DMS53 treated with DMSO at 0.1 percent for 48 hours (cell line): Measurements from ENCODE around the gene TCF7L2.
A peak's percentile ranks its signal among the peaks of the same experiment; 100 is the strongest.

Experiments used
- DNase-seq: peaks from one replicate; lab custom pipeline; 2025; ENCODE audit not compliant: unreplicated experiment; lab: John Stamatoyannopoulos, UW

Gene TCF7L2

DNA sequence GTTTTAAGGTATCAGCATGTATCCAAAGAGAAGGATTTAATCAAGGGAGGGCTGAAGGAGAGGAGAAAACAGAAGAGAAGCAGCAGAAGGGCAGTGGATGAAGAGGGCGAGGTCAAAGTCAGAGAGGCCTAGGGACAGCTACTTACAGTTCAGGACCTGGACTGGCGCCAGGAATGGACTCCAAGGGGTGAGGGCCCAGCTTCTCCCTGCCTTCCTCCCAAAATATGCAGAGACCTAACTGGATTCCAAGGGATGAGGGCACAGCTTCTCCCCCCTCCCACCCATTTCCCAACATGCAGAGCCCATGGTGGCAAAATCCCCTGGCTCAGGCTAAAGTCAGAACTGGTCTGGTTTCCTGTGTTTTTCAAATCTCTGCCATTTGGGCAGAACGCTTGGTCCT is 3.4 kb upstream of the TCF7L2 start:
- no peak for DNase-seq

DNA sequence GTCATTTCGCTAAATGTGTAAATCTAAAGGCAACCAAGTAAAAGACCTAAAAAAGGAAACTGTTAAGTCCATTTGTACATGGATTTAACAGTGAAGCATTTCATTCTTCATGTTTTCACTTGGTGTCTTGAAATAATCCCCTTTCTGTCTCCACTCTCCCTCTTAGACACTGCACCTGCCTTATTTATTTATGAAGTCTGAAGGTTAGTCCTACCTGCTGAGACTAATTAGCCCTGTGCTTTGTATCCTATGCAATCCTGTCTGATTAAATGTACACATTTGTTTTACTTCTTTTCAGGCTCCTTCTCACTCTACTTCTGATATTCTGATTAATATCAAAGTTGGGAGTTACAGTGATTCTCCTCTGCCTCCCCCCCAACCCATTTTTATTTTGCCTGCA is 1.9 kb upstream of the TCF7L2 start:
- no peak for DNase-seq

DNA sequence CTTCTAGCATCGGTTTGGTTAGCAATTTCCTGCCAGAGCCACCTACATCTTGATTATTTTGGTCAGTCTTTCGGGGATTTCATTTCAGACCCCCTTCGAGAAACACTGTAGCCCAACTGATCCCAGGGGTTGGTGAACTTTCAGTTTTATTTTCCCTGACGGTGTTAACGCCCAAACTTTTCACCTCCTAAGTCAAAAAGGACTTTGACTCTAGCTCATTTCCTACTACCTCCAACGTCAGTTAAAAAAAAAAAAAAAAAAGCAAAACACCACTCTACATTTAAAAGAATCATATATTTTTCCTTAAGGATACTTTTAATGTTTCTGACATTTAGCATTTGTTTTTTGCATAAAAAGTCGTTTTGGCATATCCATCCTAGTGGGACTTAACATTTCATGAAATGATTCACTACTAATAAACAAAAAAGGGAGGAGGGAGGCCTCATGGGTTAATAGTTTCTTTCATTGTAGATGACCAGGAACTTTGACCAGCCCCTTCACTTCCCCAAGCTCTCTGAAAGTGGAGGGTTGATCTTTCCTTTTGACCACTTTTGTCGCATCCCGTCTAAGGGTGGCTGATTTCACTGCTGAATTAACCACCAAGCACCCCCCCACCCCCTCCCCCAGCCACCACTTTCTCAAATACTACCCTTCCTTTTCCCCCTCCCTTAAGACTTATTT is 764 bp upstream of the TCF7L2 start:
- DNase-seq: no peak

DNA sequence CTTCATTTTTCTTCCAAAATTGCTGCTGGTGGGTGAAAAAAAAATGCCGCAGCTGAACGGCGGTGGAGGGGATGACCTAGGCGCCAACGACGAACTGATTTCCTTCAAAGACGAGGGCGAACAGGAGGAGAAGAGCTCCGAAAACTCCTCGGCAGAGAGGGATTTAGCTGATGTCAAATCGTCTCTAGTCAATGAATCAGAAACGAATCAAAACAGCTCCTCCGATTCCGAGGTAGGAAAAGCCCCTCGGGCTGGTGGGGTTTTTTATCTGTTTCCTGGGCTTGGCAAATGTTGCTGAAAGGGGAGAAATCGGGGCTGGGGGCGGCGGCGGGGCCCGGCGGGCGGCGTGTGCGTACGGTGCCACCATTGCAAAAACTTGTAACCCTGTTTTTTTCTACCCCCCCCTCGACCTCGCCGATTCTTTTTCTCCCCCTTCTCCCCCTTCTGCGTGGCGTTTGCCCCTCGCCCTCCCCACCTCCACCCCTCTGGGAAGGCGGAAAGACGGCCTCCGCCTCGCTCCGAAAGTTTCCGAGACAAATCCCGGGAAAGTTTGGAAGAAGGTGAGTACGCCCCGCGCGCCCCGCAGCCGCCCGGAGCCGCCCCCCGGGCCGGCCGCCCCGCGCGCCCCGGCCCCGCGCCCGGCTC is 789 bp downstream of the TCF7L2 start:
- peak; percentile 37 for DNase-seq

DNA sequence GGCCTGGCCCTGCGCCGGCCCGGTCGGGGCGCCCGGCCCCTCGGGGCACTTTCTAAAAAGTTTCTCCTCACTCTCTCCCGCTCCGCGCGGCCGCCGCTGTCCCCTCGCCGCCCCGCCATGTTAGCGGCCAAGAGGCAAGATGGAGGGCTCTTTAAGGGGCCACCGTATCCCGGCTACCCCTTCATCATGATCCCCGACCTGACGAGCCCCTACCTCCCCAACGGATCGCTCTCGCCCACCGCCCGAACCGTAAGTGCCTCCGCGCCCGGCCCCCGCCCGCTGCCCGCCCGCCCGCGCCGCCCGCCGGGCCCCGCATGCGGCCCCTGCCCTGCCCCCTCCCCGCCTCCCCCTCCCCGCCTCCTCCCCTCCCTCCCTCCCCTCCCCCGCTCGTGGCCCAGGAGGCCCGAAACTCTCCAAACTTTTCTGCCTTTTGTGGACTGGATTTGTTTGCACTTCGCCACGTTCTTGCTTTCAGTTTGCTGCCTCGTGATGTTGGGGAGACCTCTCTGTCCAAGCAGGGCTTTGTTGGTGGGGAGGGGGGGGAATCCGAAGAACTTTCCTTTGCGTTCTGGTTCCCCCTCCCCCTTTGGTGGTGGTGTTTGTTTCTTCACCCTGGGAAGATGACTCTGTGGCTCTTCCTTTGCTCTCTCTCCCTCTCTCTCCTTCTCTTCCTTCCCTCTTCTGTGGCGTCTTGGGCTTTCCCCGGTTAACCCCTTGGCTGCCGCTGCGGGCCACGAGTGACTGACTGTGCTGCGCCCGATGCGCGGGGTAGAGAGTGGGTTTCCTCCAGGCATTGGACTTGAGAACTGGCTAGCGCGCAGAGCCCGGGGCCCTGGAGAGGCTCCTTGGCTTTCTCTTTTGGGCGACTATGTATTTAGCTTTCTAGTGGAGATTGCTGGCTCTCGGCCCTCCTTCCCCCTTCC is 1.6 kb downstream of the TCF7L2 start:
- peak; percentile 33 for DNase-seq

DNA sequence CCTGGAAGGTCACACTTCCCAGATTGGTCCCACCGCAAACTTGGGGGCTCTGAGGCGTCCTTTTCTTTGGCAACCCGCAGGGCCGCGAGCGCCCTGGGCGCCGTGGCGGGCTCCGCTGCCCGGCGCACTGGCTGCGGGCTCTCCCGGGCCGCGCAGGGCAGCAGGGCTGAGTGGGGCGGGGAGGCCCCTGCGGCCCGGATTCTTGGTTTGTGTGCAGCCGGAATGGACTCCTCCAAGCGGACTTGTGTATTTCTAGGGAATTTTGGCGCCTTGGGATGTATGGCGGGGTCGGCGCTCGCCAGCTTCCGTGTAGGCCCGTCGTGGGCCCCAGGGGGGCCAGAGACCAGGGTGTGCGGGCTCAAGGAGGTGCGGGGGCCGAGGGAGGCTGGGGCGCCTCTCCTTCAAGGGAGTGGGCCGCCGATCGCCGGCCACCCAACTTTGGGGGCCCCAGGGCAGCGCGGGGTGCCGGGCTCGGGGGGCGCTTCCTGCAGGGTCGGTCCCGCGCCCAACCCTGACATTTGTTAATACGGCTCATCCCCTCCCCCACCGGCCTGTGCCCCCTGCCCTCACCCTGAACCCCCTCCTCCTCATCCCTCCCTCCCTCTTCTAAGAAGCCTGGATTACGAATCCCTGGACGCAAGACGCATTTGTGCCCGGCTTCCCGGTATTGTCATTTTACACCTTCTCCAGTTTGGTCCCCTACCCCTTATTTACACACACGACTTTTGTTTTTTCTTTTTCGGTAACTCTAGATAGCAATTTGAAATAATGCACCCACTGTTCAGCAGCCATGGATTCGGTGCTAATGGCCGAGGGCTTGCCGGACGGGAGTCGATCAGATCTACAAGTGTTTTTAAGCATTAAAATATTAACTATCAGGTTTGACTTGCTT is 2.5 kb downstream of the TCF7L2 start:
- no peak for DNase-seq

DNA sequence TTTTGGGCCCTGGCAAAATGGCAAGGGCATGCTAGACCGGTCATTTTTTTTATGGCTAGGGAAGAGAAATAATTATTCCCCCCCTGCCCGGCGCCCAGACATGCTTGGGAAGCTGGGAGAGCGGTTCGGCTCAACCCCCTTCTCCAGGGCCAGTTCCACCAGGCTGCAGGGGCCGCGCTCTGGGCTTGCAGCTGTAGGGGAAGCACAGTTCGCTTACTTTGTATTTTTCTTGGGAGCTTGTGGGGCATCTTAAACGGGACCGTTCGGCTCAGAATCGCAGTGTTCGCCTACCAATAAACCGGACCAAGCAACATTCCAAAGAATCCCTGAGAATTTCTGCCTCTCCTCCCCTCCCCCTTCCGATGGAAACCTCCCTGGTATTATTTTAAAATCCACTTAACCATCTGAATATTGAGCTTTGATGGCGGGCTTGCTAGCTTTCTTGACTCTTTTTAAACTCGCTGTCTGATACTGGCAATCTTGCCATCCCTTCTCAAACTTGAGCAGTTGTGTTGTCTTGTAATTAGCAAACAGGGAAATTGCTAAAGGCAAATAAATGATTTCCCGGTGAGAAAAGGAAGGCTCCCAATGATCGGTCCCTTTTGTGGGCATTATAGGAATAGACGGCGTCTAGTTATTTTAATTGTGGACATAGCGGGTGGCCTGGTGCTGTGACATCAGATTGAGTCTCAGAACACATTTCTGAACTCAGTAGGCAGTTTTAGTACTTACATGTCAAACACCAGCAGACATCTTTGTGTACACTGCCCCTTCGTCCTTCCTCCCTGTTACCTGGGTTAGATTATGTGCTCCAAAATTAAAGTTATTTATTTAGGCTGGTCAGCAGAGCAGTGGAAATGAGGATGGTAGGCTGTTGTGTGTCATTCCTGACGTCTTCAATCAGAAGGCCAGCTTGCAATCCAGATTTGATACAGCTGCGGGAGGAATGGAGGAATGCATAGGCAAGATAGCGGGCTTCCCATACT is 3.4 kb downstream of the TCF7L2 start:
- DNase-seq: peak; percentile 15

DNA sequence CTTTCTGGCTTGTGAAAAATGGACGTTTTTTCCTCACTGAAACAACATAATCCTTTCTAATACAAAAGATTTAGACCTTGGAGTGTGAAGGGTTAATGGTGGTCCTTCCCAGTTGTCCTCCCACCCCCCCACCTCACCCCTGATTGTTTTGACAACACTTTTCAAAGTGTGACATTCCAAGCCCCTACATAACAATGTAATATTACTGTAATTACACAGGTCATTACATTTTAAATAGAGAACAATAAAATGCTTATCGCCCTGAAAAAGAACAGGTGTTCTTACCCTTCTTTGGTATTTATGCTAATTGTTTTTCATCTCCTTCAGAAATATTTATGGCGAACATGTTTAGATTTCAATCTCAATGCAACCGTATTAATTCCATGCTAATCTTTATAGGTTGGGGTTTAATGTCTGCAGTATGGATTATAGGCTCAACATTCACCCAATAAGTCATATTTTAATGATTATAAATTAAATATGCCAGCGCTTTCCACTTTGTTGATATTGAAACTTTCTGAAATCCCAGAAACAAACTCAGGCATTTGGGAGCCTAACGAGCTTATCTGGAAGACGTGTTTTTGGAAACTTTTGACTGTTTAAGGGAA is 5.0 kb downstream of the TCF7L2 start:
- no peak for DNase-seq

DNA sequence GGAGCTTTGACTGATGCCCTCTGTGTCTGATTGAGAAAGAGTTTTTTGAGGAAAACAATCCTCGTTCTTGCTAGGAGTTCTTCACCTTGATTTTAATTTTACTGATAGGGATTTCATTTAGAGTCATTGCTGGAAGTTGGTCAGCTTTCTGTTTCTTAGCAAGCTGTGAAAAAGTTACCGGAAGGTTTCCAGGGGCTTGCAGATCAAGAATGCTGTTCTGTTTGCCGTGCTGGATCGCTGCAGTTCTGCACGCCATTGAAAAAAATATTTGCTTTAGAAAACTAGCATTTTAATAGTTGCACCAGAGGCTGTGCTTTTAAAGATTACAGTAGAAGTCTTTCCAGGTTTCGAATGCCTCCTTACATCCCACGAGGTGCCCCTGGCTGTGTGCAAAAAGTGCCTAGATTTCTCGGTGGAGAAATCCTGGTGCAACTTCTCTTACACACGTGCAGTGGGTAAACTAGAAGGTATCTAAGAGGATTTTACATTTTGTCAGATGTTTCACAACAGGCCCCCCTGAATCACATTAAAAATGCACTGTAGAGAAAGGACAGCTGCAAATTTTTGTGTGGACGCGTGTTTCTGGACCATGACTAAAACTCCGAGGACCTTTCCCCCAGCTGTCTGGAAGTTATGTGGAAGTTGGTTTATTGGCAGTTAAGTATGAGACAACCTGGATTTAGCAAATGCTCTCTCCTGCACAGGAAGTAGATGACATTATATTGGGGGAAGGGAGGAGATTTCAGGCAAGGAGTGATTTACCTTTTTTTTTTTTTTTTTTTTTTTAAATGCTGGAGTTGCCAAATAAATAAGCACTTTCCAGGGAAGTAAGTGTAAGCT is 5.8 kb downstream of the TCF7L2 start:
- peak; percentile 5 for DNase-seq

DNA sequence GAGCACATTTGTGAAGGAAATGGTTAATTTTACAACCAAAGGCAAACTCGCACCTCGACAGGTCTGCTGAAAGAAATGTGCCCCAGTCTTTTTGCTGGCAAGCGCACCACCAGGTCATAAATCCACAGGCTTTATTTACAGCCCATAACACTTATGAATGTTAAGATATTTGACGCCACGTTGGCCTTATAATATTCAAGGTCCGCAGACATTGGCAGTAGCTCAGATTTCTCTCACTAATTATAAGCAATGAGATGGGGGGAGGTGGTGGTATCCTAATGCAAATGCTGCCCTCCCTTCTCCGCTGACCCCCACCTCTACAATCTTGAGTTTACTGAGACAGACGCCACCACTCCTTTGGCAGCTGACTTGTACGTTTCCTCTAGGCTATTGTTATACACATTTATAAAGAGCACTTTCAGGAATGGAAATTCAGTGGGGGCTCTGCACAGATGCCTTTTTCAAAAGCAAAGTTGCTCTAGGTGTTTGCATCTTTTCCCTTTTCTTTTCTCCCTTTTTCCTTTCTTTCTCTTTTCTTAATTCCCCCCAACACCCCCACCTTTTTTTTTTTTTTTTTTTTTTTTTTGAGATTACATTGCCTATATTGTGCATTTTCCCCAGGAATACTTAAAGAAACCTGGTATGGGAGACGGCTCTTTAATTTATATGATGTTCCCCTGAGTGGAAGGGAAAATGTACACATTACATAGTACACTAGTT is 6.7 kb downstream of the TCF7L2 start:
- DNase-seq: no peak

DNA sequence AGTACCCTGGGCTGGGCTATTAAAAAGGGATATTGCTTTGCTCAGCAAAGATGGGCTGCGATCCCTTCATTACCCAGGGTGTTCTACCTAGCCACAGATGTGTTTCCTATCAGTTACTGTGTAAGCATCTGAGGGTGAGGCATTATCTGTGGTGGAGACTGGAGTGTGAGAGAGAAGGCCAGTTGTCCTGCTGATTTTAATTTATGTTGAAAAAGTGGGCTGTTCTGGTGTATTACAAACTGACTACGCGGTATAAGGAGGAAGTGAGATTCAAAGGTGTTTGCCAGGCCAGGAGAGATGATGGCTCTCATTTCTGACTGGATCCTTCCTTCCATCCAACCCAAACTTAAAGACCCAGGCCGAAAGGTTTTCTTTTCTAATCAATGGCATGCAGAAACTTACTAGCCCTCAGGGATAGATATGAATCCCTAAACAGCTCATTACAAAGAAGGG is 7.6 kb downstream of the TCF7L2 start:
- DNase-seq: no peak

DNA sequence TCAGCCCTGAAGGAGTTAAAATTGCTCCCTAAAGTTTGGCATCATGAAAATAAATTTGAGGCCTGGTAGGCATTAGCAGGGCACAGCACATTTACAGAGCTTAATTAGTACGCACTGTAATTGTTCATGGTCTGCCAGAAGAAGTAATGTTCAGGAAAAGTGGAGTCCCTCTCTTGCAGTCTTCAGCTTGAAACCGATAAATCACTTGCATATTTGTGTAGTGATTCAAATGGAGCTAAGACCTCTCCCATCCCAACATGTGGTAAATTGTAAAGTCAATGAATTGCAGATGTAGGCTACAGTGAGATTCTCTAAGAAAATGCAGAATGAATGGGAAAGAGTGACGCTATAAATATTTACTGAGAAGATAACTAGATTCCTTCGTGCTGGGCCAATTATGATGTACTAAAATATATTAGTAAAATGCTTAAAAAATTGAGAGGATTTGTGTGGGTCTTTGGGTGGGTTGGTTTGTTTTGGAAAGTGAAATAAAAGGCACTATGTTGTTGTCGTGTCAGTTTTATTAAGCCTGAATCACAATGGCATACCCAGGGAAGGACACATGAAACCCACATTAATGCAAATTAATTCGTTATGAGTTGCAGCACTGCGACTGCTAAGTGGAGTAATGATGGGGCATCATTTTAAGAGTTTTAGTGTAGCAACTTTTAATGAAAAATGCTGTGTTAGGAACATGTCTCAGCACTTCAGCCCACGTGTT is 8.4 kb downstream of the TCF7L2 start:
- no peak for DNase-seq

DNA sequence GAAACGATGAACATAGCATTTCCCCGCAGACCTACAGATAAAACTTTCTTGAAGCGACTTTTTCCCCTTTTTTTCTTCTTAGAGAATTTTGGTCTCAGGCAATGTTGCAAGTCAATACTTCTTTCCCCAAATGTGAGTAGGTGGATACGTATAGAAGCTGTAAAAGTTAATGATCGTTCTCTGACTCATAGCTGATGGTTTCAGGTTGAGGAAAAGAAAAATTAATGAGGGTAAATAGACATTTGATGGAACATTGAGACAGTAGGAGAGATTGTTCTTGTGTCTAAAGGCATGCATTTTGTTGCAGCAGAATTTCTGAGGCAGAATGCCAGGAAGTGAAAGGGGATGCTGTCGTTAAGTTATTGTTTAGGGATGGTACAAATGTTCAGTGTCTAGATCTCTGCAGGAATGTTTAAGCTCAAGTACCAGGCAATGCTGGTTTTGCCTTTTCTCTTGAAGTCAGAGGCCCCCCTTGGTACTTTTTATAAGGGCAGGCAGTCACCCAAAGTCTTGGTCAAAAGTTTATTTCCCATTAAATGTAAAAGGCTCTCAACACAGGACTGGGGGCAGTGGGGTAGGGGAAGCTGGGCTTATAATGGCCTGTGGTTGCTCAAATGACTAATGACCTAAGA is 9.3 kb downstream of the TCF7L2 start:
- DNase-seq: no peak

DNA sequence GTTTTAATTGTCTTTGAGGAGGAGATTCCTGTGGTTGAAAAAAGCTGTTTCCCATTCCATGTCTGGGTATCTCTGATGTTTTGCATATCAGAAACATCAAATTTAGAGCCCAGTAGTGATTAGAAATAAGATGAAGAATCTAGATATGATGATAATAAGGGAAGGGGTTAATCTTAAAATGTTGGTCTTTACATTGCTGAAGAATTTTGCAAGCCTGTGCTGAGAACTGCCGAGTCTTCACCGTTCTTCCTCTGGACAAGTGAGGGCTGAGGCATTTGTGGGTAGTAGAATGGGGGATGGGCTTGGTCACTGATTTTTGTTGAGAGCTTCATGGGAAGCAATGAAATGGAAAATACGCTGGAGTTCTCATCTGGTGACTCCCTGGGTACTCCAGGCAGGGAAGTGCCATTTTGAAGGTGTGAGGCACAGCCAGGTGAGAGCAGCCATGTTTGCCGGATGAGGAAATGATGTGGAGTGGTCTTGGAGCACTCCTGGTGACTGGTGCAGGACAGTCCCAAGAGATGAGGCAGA is 10.2 kb downstream of the TCF7L2 start:
- DNase-seq: no peak

DNA sequence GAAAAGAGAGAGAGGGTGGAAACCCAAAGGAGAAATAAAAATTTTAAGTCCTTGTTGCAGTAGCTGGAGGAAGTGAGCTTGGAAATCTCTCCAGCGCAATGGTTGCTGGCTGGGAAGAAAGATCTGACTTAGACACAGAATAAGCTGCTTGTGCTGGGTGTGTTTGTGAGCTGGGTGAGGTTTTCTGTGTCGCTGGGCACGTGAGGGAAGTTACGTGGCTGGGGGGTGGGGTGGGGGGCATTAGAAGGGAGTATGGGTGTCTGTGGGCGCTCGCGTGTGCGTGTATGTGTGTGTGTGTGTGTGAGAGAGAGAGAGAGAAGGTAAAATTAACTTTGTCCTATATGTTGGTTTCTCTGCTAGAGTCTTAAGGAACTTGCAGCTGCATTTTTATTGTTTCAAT is 11.6 kb downstream of the TCF7L2 start:
- no peak for DNase-seq

DNA sequence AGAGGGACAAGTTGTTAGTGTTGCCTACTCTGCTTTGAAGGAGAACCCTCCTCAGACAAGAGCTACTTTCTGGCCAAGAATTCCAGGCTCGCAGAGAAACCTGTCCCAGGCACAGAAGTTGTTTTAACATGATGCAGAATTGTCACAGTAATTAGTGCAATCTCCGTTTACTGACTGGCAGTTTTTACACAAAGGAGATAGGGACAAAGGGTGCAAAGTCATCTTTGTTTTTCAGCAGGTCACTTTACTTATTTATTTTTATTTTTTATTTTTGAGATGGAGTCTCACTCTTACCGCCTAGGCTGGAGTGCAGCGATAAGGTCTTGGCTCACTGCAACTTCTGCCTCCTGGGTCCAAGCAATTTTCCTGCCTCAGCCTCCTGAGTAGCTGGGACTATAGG is 12.3 kb downstream of the TCF7L2 start:
- DNase-seq: no peak
